Left kidney (tissue), 2 donors: ENCODE data around the gene S100A6. TPM values are rescaled to one million over a fixed set of nuclear protein-coding genes. Genes with fewer than 3 reads are reported as not detected.

Source experiments
- DNase-seq: peaks from one replicate; pipeline ENCODE4 v3.0.0-alpha.2; 2013
- polyA plus RNA-seq: library from polyadenylated mRNA; unstranded; fragments of 120-200 nt; gene quantifications from one replicate; pipeline ENCODE4 v1.2.1, GENCODE V29; 2013; ENCODE audit not compliant: insufficient read length

The S100A6 gene
- polyA plus RNA-seq, 1 donor: 182 TPM

DNA sequence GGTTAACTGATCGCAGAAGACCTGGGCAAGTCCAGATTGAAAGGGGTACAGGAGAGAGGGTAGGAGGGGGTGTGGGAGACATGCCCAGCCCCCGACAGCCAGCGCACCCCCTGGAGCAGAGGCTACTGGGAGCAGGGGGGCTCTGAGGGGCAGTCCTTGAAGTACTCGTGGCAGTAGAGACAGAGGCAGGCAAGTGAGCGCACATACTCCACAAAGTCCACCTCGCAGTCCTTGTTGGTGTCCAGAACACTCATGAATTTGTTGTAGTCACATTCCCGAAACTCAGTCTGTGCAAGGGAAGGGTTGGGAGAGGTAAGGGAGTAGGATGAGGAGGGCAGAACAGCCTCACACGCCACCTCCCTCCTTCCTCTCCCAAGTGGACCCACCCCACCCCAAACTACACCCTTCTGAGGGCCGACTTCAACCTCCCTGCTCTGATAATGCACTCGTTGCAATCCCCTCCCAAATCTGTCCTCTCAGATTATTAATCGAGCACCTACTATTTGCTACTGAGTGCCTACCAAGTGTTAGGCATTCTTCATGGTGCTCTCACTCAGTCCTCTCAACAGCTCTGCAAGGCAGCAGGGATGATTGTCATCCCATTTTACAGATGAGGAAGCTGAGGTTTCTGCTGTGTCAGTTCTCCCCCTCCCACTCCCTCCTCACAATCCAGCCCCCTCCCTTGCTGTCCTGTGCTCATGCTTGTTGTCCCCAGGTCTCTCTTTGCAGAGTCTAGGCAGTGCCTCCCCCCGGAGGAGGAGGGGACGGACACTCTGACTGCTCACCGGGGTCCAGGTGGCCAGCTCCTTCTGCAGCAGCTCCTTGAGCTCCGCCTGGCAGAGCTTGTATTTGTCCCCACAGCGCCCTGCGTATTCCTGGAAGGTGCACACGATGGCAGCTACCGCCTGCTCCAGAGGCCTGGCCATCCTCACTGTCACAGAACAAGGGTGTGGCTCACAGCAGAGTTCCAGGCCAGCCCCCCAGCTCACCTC lies 12.1 kb upstream of the S100A6 start:
- DNase-seq: no peak

DNA sequence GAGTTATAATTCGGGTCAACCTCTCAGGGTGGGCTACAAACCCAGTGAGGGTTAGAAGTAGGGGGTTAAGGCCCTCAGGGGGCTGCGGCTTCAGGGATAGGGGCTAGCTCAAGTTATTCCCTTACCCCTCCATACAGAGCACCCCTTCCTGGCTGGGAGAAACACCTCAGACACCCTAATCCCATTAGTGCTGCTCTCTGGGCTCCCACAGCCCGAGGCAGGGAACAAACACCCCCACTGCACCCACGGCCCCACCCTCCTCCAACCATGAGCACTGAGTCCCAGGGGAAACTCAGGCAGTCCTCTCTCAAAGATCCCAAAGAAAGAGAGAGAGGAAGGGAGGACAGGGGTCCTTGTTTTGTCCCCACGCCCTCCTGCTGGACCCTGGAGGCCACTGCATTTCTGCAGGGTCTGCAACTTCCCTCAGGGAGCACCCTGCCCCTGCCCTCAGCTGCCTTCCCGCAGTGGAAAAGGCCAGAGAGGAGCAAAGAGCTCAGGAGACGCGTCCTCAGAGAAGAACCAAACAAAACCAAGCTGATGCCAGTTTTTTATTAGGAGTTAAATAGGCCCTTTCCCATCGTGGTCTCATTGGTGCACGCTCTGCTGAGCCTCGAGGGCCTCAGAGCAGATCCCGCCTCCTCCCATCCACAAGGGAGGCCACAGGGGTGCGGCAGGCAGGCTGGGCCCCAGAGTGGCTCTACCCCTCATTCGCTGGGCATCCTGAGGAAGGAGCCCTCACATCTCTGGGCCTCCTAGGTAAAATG lies 11.2 kb upstream of the S100A6 start:
- no peak for DNase-seq

DNA sequence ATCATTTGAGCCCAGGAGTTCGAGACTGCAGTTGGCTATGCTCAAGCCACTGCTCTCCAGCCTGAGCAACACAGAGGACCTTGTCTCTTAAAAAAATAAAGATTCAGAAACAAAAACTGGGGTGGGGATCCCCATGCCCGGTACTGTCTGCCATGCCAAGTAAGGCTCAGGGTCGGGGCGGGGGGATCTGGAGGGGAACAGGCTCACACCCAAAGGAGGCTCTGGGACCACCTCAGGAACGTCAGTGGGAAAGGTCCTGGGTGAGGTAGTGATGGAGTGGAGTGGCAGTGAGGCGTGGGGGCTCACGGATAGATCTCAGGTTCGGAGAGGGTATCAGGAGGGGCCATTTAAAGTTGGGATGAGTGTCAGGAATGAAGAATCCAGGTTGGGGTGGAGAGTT lies 10.6 kb upstream of the S100A6 start:
- no peak for DNase-seq

DNA sequence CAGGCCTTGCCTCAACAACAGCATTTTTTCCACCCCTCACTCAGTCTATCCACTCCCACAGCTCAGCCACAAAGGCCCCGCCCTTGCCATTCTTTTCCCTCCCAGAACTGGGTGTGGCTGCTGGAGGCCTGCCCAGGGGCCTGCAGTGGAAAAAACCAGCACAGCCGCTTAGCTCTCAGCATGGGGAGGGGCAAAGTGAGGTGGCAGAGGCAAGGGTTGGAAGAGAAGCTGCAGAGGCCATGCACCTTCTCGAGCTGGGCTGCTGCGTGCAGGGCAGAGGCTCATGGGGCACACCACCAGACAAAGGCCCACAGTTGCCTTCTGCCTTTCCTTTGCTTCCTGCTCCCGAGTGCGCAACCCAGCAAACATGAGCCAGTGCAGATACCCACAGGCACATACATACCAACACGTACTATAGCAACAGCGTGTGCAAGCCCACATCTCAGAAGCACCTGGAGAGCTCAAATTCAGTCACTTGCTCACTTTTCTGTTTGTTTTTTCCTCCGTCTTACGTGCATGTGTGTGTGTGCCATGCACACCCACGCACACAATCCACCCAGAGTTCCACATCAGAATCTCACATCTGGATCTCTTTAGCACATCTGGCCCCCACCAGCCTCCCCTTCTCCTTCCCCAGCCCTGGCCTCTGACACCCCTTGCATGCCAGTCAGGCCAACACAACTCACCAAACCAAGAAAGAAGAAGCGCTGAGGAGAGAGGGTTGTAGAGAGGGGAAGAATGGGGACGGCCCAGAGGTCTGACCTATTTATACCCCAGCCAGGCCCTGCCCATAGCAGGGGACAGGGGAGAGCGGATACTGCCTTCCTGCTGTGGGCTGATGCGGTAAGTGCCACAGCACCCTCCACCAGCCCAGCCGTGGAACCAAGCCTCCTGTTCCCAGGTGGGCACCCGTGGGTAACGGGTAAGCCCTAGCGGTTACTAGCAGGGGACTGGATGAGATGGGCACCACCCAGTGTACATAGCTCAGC lies 9.6 kb upstream of the S100A6 start, which contains the start of gene S100A4:
Gene S100A4, minus strand, starts transcription at position 740 of the 989 bp plus-strand sequence. CDS start 1,012 bp downstream, outside the sequence.
- DNase-seq: peak; percentile 93

DNA sequence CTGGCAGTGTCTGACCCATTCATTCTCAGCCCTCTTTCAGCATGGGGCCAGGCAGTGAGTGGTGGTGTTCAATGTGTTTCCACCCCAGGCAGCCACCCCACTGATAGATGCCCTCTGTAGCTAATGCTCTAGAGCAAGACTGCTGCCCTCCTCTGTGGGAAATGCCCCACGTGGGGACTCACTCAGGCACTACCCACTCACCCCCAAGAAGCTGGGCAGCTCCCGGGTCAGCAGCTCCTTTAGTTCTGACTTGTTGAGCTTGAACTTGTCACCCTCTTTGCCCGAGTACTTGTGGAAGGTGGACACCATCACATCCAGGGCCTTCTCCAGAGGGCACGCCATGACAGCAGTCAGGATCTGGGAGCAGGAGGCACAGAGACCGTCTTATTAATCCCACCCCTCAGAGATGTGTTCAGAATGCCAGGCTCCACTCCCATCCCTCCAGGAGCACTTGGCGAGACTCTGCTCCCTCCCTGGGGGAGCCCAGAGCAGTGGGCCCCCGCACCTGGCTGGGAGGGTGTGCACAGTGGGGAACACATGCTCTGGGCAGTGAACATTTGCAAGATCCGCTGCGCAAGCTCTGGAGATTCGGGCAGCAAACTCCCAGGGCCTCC lies 8.8 kb upstream of the S100A6 start:
- DNase-seq: no peak

DNA sequence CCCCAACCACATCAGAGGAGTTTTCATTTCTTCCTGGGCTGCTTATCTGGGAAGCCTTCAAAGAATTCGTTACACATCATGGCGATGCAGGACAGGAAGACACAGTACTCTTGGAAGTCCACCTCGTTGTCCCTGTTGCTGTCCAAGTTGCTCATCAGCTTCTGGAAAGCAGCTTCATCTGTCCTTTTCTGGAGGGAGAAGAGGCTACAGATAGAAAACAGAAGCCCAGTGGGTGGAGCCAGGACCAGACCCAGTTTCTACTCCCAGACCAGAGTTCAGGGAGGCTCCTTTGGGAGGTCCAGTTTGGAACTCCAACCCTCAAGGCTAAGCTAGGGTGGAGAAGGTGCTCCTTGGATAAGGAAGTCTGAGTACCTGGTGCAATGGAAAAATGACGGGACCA lies 7.9 kb upstream of the S100A6 start:
- DNase-seq: no peak

DNA sequence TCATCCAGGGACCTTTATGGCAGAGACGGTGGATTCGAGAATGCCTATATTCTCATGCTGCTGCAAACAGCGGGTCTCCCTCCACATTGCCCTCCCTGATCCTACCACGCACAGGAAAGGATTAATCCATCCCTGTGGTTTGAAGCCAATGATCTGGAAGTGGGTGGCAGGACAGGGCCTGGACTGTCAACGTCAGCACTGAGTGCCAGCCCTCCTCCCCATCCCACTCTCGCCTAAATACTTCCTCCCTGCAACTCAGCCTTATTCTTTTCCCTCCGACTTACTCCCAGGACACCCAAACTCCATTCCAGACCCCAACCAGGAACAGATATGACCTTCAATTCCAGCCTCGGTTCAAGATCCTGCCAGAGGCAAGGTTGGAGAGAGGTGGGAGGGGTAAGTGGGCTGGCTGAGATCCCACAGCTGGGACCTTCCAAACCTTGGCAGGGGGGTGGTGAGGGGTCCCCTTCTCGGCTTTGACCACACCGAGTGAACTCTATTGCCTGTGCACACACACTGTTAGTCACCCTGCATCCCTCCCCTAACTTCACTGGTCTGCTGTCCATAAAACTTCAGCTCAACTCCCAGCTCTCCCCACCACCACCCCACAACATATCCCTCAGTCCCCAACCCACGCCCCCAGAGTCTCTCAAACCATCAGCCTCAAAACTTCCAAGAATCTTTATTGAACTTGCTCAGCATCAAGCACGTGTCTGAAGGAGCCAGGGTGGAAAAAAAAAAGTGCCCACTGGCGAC lies 7.3 kb upstream of the S100A6 start:
- DNase-seq: no peak

DNA sequence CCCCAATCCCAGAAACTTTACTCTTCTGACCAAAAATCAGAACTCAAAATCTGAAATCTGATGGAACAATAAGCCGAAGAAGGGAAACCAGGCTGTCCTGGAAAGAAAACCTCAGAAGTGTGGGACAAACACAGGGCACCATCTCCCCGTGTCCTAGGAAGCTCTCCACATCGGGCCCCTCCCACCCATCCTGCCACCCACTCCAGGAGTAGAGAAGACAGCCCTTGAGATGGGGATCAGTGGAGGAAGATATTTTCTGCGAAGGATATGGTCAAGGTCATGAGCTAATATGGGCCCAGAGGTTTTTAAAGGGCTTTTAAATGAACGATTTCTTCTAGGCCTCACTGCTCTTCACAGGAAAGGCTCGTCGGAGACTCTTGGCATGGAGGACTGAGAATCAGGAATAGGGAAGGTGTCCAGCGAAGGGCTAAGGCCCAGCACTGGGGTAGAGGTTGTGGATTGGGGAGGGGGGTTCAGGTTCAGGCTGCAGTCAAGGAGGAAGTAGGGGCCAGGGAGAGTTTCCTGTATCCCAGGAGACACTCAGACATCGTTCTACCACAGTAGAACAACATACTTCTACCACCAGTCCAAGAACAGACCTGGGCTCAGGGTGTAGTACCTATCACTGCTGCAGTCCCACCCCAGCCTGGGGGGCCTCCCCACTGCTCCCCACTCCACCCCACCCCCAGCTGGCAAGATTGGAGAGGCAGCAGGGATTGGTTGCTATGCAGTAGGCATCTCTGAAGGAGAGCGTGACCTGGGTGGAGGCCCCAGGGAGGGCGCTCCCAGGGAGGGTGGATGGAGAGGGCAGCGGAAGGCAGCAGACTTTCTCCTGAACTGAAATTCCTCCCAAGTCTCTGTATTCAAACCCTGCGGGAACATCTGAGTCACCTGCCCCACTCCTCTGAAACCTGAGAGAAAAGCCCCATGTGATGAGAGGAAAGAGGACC lies 6.1 kb upstream of the S100A6 start:
- DNase-seq: no peak

DNA sequence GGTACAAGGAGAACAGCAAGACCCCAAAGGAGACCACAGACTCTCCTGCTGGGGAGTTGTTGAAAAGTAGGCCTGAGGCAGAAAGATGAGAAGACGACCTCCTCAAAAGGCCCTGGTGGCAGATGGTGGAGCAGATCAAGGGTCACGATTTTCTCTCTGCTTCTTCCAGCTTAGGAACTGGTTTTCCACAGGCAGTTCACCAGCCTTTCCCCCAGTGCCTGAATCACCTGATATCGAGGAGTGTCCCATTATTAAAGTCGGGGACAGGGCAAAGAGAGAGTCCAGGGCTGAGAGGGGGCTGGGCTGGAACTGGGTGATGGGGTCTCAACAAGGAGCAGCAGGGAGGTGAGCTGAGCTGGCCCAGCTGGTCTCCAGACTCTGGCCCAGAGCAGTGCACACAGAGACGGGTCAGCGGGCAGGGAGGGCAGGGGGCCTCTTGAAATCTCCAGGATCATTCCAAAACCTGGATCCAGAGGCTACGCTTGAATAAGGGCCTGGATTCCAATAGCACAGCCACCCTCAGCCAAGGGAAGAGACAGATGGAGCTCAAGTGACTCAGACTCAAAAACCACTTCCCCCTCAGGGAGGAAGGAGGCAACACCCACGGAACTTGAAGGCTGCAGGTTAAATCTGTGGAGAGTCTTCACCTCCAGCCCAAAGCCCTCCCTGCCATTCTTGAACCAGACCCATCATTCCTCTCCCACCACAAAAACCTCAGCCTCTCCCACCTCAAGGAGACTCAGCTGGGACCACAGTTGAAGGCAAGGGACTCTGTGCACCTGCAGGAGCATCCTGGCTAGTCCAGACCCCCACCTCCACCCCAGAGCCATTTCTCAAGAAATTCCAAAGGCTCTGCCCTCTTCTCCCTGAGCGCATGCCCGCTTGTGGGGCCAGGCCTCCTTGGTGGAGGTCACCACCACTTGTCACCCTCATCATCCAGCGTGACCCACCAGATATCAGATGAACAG lies 4.9 kb upstream of the S100A6 start, which contains the start of gene S100A5:
Gene S100A5, minus strand, starts transcription at position 541 of the 968 bp plus-strand sequence. CDS start 743 bp downstream, outside the sequence.
- no peak for DNase-seq

DNA sequence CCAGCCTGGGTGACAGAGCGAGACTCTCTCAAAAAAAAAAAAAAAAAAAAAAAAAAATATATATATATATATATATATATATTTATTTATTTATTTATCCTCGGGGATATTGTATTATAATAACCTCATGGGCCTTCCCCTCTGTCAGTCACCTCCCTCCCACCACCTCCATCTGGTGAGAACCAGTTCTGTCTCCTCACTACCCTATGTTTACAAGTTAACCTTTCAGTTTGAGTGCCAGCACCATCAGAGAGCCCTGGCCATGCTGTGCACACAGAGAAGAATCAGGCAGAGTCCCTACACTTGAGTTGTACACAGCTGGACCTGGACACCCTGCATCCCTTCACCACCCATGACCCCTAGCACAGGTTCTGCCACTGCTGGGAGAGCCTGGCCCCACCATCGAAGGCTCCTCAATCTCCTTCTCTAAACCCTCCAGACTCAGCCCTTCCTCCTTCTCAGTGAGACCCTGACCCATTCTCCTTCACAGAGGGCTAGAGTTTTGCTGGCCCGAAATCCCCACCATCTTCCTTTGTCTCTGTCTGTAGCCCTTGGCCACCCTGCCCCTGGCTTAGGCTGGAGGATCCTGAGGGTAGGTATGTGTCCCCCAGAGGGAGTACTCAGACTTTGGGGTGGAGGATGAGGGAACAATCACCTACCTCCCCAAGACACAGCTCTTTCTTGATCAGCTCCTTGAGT lies 3.8 kb upstream of the S100A6 start:
- DNase-seq: no peak

DNA sequence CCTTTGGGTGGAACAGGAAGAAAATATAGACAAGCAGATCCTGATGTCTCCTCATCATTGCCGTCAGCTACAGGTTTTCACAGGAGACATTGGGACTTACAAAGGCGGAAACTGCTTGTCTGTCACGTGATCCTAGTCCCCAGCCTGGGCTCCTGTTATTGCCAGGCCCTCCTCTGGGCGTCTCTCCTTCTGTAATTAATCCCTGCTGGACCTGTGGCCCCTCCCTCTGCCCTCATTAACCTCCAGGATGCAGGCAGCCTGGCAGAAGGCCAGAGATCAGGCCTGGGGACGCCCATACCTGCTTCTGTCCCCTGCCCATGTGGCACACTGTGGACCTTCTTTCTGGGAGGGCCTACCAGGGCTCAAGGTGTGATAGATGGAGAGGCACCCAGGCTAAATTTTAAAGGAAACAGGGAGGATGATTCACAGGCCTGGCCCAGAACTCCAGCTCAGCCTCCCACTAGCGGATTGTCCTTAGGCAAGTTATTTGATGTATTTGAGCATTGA lies 2.6 kb upstream of the S100A6 start:
- DNase-seq: no peak

DNA sequence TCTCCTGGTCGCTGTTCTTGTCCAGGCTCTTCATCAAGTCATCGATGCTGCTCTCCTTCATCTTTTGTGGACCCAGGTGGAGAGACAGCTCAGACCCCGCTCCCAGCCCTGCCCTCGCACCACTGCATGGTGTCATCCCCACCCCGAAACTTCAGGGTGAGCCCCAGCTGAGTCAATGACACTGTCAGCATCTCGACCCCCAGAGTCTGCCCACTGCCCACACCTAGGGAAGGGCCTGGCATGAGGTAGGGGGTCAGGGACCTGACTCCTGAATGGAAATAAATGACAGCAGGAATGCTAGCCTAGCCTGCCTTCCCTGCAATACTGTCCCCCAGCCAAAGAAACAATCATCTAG lies 1.6 kb upstream of the S100A6 start:
- DNase-seq: no peak

DNA sequence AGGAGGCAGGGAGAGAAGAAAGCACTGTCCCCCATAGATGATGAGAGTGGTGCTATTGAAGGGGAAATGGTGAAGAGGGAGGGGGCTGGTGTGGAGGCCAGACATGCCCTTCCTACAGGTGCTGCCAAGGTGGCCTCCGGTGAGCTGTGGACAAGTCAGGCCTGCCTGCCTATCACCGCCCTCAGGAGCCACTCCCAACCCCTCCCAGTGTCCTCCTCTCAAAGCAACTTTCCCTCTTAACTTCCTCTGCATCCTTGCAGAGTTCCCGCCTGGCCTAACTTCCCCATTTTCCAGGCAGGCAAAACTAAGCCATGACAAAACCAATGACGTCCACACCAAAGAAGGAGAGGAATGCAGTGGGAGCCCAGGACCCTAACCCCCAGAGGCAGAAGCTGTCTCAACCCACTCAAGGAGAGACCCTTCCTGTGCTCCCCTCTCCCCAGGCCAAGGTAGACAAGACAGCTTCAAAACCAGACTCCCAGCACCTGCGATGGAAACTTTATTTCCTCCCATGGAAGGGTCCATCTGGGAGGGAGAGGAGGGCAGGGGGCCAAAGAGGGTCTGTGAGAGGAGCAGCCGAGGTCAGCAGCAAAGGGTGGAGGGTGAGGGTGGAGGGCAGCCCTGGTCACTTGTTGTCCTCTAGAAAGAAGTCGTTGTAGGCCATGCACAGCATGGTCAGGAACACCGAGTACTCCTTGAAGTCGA lies 1.0 kb upstream of the S100A6 start:
- no peak for DNase-seq

DNA sequence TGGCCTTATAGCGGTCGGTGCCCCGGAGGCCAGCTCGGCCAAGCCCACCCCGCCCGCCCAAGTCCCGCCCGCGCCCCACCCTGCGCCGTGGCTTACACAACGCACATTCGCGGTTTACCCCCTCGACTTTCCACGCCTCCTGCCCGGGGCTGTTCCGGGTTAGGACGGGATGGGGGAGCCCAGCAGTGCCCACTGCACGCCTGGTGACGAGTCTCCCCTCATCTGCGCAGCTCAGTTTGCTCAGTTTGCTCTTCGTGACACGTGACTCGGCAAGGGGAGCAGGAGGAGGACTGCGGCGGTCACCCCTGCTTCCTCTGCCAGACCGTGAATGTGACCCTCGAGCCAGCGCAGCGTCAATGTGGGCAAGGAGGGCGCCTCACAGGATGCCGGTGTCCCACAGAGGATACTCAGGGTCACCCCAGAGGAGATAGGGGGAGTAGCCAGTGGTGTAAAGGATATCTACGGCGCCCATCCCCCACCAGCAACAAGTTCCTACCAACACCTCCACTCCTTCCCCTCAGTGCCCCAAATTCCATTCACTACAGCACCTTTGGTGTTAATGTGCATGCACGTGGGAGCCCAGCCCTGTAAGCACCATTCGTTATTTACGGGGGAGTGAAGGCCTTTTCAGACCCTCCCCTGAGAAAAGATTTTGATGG lies 350 bp upstream of the S100A6 start:
- peak; percentile 58 for DNase-seq

DNA sequence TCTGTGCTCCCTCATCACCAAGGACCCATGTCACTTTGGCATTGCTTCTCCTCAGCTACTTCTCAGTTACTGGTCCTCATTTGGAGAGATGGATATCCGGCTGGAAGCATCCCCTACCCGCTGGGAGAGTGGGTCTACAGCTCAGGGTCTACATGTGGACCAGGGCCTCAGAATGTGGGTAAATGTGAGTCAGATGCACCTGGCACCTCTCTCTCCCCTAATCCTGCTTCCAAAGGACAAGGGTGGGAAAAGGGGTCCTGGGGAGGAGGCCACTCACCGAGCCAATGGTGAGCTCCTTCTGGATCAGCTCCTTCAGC lies 908 bp downstream of the S100A6 start:
- DNase-seq: no peak
